ENCODE results near the gene CT45A3. TPM values are rescaled to one million over a fixed set of nuclear protein-coding genes. Genes with fewer than 3 reads are reported as not detected.
"Not testable (repeated sequence)": the region's sequence is repeated elsewhere in the genome, so short reads cannot be mapped to it uniquely, and the experiment has no call there.

Gene CT45A3, protein sequence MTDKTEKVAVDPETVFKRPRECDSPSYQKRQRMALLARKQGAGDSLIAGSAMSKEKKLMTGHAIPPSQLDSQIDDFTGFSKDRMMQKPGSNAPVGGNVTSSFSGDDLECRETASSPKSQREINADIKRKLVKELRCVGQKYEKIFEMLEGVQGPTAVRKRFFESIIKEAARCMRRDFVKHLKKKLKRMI
- polyA plus RNA-seq (2012; ENCODE audit: insufficient read depth, insufficient read length, low read depth), result not detected

DNA sequence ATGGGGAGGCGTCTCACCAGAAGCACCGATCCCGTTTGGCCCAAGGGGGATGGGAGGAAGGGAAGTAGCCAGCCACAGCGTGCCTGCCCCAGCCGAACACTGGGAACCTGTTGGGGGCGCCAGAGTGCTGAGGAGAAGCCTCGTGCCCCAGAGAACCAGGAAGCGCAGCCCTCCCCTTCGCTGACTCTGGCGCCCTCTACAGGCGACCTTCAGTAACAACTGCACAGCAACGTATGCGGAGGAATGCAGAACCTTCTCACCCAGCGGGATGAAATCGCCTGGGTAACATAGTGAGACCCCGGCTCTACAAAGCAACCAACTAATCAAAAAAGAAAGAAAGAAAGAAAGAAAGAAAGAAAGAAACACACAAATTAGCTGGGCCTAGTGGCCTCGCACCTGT is at the start of gene CT45A3:
Gene CT45A3 (minus strand): TSS at position 101 of the 400 bp plus-strand sequence. CDS start 3,747 bp downstream, outside the sequence.
- not testable (repeated sequence) for DNase-seq; H3K27me3 ChIP-seq; H3K4me1 ChIP-seq; H3K9me3 ChIP-seq; H3K36me3 ChIP-seq; H3K4me3 ChIP-seq (ENCODE audit: low read depth, low read length)

DNA sequence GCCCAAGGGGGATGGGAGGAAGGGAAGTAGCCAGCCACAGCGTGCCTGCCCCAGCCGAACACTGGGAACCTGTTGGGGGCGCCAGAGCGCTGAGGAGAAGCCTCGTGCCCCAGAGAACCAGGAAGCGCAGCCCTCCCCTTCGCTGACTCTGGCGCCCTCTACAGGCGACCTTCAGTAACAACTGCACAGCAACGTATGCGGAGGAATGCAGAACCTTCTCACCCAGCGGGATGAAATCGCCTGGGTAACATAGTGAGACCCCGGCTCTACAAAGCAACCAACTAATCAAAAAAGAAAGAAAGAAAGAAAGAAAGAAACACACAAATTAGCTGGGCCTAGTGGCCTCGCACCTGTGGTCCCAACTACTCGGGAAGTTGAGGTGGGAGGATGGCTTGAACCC is 34.7 kb upstream of the CT45A3 start, which contains the start of gene CT45A6:
Gene CT45A6 (minus strand): TSS at position 101 of the 400 bp plus-strand sequence. CDS start 3,794 bp downstream, outside the sequence.
- not testable (repeated sequence) for H3K36me3 ChIP-seq, DNase-seq

DNA sequence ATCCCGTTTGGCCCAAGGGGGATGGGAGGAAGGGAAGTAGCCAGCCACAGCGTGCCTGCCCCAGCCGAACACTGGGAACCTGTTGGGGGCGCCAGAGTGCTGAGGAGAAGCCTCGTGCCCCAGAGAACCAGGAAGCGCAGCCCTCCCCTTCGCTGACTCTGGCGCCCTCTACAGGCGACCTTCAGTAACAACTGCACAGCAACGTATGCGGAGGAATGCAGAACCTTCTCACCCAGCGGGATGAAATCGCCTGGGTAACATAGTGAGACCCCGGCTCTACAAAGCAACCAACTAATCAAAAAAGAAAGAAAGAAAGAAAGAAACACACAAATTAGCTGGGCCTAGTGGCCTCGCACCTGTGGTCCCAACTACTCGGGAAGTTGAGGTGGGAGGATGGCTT is 17.4 kb upstream of the CT45A3 start, which contains the start of gene CT45A5:
Gene CT45A5 (minus strand): TSS at position 101 of the 400 bp plus-strand sequence. CDS start 3,774 bp downstream, outside the sequence.
- DNase-seq; H3K36me3 ChIP-seq; H3K4me3 ChIP-seq (ENCODE audit: low read depth, low read length); H3K9me3 ChIP-seq; H3K27me3 ChIP-seq; H3K4me1 ChIP-seq: not testable (repeated sequence)

More for the DNA sequence above, 34.7 kb upstream of the CT45A3 start, which contains the start of gene CT45A6:
- H3K4me1 ChIP-seq; H3K27me3 ChIP-seq; H3K9me3 ChIP-seq; H3K4me3 ChIP-seq (ENCODE audit: low read depth, low read length): not testable (repeated sequence)

DNA sequence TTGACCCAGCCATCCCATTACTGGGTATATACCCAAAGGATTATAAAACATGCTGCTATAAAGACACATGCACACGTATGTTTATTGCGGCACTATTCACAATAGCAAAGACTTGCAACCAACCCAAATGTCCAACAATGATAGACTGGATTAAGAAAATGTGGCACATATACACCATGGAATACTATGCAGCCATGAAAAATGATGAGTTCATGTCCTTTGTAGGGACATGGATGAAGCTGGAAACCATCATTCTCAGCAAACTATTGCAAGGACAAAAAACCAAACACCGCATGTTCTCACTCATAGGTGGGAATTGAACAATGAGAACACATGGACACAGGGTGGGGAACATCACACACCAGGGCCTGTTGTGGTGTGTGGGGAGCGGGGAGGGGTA is 23.3 kb downstream of the CT45A3 start:
- H3K27me3 ChIP-seq; DNase-seq; H3K36me3 ChIP-seq; H3K9me3 ChIP-seq; H3K4me3 ChIP-seq (ENCODE audit: low read depth, low read length); H3K4me1 ChIP-seq: not testable (repeated sequence)

- TF ChIP-seq CTCF (IDR thresholded peaks at IDR 0.05; ENCODE audit: low read depth, low read length), result no peak
- Histone ChIP-seq H3K27me3 (no peaks in the 10 kb centered on the region), H3K4me1 (no peaks in the 10 kb centered on the region), H3K4me3 (ENCODE audit: low read depth, low read length) (no peak overlapping the region), H3K9me3 (no peaks in the 10 kb centered on the region), H3K36me3 (no peaks in the 10 kb centered on the region)
- DNase-seq, result no peak
These were observed 26.7 kb downstream of the CT45A3 start for GRCh38 chrX:135741192-135741715.

GRCh38 chrX:135740681-135741149 is 27.3 kb downstream of the CT45A3 start:
- H3K4me3 ChIP-seq (ENCODE audit: low read depth, low read length), result no peak overlapping the region

GRCh38 chrX:135737366-135738071 is 30.5 kb downstream of the CT45A3 start:
- no peak for DNase-seq
- Histone ChIP-seq H3K4me1 (no peaks in the 10 kb centered on the region), H3K4me3 (ENCODE audit: low read depth, low read length) (no peak overlapping the region), H3K27me3 (no peaks in the 10 kb centered on the region), H3K9me3 (no peaks in the 10 kb centered on the region), H3K36me3 (no peaks in the 10 kb centered on the region)
- no peak for TF ChIP-seq CTCF (IDR thresholded peaks at IDR 0.05; ENCODE audit: low read depth, low read length)

More at GRCh38 chrX:135740681-135741149, 27.3 kb downstream of the CT45A3 start:
- Histone ChIP-seq H3K9me3 (no peaks in the 10 kb centered on the region), H3K4me1 (no peaks in the 10 kb centered on the region), H3K36me3 (no peaks in the 10 kb centered on the region), H3K27me3 (no peaks in the 10 kb centered on the region)
- TF ChIP-seq CTCF (IDR thresholded peaks at IDR 0.05; ENCODE audit: low read depth, low read length), result peak; percentile 66
- DNase-seq, result peak; percentile 55

DNA sequence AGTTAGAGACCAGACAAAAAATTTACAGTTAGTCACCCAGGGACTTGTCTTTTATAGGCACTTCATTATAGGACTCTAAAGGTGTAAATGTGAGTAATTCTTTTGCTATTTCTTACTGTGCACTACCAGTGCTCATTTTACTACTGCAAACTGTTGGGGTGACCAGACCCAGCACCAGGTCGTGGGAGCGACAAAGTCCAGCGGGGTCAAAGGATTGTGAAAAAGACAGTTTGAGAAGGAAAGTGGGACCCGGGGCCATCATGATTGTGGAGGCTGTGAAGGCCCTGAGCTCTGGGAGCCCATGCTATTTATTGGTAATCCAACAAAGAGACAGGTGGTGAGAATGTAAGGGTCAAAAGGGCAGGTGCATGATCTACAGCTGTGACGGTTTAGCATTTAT is 33.3 kb downstream of the CT45A3 start:
- H3K4me3 ChIP-seq (ENCODE audit: low read depth, low read length); H3K36me3 ChIP-seq; H3K27me3 ChIP-seq; H3K4me1 ChIP-seq; DNase-seq; H3K9me3 ChIP-seq: not testable (repeated sequence)

Measured in BE2C (cell line).